Measurements from ENCODE around the gene CPZ.

Gene CPZ

GRCh38 chr4:8557151-8558076 lies 35.2 kb upstream of the CPZ start:
- TF ChIP-seq MAX (IDR thresholded peaks at IDR 0.05) (no peak), ZBTB7A (IDR thresholded peaks at IDR 0.05; ENCODE audit: low read depth) (no peak), YY1 (IDR thresholded peaks at IDR 0.05; ENCODE audit: low read depth) (no peak), EP300 (IDR thresholded peaks at IDR 0.05; ENCODE audit: borderline replicate concordance) (no peak), REST (IDR thresholded peaks at IDR 0.05; ENCODE audit: low read depth) (no peak), RAD21 (IDR thresholded peaks at IDR 0.05; ENCODE audit: low read depth) (no peak), TAF1 (IDR thresholded peaks at IDR 0.05; ENCODE audit: low read depth) (no peak), NFIC (IDR thresholded peaks at IDR 0.05) (no peak)

- no peak for TF ChIP-seq USF1 (IDR thresholded peaks at IDR 0.05)
- no peak for TF ChIP-seq RAD21 (IDR thresholded peaks at IDR 0.05; ENCODE audit: low read depth)
- no peak for TF ChIP-seq ZBTB7A (IDR thresholded peaks at IDR 0.05; ENCODE audit: low read depth)
- TF ChIP-seq TEAD4 (IDR thresholded peaks at IDR 0.05): no peak
Measured at GRCh38 chr4:8558080-8558960, 34.2 kb upstream of the CPZ start.

- TF ChIP-seq TEAD4 (IDR thresholded peaks at IDR 0.05) (no peak), ZBTB7A (IDR thresholded peaks at IDR 0.05; ENCODE audit: low read depth) (no peak), TCF12 (IDR thresholded peaks at IDR 0.05; ENCODE audit: low read depth) (no peak), USF1 (IDR thresholded peaks at IDR 0.05) (no peak), CREB1 (IDR thresholded peaks at IDR 0.05; ENCODE audit: low read depth) (no peak), YY1 (IDR thresholded peaks at IDR 0.05; ENCODE audit: low read depth) (no peak), RAD21 (IDR thresholded peaks at IDR 0.05; ENCODE audit: low read depth) (no peak), TAF1 (IDR thresholded peaks at IDR 0.05; ENCODE audit: low read depth) (no peak), CEBPB (IDR thresholded peaks at IDR 0.05) (no peak), MAX (IDR thresholded peaks at IDR 0.05) (no peak), FOXM1 (IDR thresholded peaks at IDR 0.05; ENCODE audit: borderline replicate concordance, low read depth) (no peak), EGR1 (IDR thresholded peaks at IDR 0.05) (no peak), REST (IDR thresholded peaks at IDR 0.05; ENCODE audit: low read depth) (no peak), NFIC (IDR thresholded peaks at IDR 0.05) (no peak), EP300 (IDR thresholded peaks at IDR 0.05; ENCODE audit: borderline replicate concordance) (no peak)
Measured at GRCh38 chr4:8559011-8559410, 33.6 kb upstream of the CPZ start.

- TF ChIP-seq NFIC (IDR thresholded peaks at IDR 0.05) (no peak), USF1 (IDR thresholded peaks at IDR 0.05) (no peak), CREB1 (IDR thresholded peaks at IDR 0.05; ENCODE audit: low read depth) (no peak)
Measured at GRCh38 chr4:8559524-8560264, 32.9 kb upstream of the CPZ start.

Data from Ishikawa (cell line).